ENCODE results near the gene SLC2A6.

SLC2A6 gene, protein sequence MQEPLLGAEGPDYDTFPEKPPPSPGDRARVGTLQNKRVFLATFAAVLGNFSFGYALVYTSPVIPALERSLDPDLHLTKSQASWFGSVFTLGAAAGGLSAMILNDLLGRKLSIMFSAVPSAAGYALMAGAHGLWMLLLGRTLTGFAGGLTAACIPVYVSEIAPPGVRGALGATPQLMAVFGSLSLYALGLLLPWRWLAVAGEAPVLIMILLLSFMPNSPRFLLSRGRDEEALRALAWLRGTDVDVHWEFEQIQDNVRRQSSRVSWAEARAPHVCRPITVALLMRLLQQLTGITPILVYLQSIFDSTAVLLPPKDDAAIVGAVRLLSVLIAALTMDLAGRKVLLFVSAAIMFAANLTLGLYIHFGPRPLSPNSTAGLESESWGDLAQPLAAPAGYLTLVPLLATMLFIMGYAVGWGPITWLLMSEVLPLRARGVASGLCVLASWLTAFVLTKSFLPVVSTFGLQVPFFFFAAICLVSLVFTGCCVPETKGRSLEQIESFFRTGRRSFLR

GRCh38 chr9:133478851-133479711 is at the start of gene SLC2A6:
Gene SLC2A6, minus strand, starts transcription at chr9:133479099. Its CDS starts 40 bp downstream, at chr9:133479059.
- DNase-seq: no peak

- no peak for DNase-seq
Observed at GRCh38 chr9:133528001-133528875, 49.3 kb upstream of the SLC2A6 start.

DNA sequence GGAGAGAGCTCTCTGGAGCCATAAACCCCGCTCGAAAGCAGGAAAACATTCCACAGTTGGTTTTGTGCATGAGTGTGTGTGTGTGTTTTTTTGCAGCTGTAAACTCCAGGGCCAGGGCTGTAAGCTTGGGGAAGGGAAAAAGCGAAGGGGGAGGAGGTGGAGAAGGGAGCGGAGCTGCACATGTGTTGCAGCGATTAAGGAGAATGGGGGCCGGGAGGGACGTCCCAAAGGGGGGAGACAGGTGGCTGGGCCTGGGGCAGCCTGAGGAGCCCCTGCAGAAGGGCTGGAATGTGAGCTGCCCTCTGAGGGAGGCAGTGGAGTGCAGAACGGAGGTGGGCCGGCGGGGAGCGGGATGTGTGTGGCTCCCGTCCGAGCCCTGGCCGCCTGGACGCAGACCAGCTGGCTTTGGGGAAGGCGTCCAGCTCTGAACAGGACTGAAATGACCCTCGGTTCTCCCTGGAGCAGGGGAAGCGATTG is 48.6 kb upstream of the SLC2A6 start:
- no peak for DNase-seq

DNA sequence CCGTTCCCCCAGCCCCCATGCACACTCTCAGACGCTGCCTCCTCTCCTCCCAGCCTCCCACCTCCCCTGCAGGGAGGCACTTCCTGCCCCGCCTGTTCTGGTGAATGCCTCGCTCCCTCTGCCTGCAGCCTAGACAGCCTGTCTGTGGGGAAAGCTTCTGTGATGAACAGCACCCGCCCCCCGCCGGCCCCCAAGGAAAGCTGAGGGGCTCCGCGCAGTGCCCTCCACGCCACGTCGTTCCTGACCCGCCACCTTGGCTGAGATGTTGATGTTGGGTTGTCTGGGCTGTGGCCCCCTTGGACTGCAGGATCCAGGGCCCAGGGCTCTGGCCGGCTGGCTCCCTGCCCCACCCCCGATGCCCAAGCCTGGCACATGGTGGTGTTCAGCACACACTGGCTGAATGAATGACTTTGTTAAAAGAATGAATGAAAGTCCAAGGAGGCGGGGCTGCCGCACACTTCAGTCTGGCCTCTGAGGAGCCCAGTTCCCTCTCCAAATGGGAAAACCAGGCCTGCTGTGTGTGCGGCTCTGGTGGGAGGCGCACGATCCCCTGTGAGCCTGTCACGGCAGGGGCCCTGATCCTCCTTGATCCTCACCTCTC is 47.9 kb upstream of the SLC2A6 start:
- DNase-seq: no peak

GRCh38 chr9:133525677-133526076 is 46.8 kb upstream of the SLC2A6 start:
- DNase-seq: no peak

DNA sequence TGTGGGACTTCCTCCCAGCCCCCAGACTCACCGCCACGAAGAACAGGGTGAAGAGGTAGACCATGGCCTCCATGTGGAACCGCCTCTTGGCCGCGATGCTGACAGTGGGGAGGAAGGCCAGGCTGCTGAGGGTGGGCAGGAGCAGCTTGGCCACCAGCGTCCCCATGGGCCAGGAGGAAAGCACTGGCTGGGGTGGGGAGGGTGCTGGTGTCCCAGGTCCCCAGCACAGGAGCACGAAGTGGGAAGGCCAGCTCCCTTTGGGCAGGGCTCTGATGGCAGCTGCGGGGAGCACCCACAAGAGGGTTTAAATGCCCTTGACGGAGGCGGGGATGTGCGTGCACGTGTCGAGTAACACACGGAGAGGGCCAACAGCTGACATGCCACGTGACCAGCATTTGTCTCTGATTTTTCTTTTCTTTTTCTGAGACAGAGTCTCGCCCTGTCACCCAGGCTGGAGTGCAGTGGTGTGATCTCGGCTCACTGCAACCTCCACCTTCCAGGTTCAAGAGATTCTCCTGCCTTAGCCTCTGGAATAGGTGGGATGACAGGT is 45.9 kb upstream of the SLC2A6 start, which contains the start of gene MYMK:
TSS of gene MYMK (minus strand) at position 281 of the 550 bp plus-strand sequence. CDS start at position 166, 115 bp downstream.
- DNase-seq: no peak

- no peak for DNase-seq
Observed at GRCh38 chr9:133524146-133524545, 45.2 kb upstream of the SLC2A6 start.

DNA sequence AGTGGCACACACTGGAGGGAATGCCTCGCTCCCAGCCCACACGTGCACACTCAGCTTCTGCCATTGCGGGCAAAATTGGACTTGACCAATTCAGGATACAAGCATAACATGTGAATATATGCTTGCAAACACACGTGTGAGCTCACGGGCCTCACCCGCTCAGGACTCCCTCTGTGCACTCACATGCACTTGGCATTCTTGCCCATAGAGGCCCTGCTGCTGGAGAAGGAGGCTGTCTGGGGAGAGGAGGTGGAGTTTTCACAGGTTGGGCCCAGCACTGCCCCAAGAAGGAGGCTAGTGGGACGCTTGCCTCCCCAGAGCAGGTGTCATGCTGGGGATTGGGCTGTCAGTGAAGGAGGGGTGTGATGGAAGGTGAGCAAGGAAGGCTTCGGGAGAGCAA is 44.2 kb upstream of the SLC2A6 start:
- no peak for DNase-seq

GRCh38 chr9:133522073-133522910 is 43.4 kb upstream of the SLC2A6 start:
- no peak for DNase-seq

DNA sequence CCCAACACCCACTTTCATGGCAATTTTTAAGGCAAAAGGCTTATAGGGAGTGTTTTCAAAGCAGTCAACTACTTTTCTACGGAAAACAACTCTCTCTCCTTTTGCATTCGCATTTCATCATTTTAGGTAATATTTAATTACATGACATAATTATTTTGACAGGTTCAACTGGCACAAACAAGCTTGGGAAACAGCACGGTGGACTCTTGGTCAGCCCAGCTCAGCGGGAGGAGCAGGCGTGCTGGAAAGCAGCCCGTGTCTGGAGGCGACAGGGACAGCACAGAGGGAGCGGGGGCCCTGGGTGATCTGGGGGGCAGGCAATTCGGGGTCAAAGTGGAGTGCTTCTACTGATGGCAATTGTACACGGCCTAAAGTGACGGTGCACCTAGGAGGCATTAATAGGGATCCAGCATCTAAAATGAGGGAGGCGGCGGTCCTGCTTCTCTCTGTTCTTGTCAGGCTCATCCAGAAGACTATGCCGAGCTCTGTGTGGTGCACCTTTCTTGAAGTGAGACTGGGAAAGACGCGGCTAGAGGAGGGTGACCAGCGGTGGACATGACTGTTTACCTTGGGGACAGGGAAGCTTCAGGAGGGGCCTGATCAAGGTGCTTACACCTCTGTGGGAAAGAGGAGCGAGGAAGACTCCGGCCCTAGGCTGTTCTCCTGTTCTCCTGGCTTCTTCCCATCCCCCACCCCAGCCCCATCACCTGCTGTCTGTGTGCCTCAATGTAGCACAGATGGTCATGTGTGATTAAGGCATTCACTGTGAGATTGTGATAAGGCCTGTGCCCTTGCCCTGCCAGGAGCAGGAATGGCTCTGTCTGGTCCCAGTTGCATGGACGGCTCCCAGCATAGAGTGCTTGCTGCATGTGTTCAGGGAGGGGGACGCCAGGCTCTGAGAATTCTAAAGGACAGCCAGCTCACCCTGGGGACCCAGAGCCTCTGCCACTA is 42.5 kb upstream of the SLC2A6 start:
- no peak for DNase-seq

GRCh38 chr9:133520121-133520835 is 41.4 kb upstream of the SLC2A6 start:
- DNase-seq: no peak

DNA sequence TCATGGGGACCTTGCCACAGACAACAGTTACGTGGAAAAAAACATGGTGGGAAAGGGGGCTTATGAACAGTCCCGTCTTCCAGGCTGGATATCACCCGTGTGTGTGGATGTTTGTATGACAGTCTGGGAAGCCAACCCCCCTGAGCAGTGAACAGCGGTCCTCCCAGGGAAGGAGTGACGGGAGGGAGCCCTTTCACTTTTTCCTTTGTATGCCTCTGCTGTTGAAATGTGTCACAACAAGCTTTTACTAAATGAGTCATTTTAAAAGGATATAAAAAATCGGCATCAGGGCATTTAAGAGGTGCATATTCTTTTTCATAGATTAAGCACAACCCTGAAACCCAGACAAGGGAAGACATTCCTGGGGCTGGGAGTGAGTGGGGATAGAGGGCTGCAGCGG is 40.8 kb upstream of the SLC2A6 start:
- no peak for DNase-seq

DNA sequence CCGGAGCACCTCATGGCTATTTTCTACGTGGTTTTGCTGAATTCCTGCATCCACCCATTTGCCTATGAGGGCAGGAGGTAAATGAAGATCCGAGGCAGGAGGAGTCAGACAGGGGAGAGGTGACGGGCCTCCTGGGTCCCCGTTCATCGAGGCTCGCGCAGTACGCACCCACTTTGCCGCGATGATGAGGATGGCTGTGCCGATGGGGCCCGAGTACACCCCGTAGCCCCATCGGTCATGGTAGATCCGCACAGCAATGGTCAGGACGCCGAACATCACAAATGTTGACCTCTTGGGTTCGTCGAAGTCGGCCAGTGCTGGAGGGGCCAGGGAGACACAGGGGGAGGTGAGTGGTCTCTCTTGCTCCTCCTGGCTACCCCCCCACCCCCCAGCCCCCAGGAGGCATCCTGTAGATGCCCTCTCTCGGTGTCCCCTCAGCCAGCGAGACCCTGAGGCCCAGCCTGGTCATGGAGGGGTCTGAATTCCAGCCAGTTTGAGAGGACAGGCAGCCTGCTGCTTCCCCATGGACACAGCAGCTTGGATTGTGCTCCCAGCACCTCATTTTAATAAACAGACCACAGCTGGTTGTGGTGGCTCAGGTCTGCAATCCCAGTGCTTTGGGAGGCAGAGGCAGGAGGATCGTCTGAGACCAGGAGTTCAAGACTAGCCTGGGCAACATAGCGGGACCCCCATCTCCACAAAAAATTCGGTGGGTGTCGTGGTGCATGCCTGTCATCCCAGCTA is 40.0 kb upstream of the SLC2A6 start:
- DNase-seq: no peak

DNA sequence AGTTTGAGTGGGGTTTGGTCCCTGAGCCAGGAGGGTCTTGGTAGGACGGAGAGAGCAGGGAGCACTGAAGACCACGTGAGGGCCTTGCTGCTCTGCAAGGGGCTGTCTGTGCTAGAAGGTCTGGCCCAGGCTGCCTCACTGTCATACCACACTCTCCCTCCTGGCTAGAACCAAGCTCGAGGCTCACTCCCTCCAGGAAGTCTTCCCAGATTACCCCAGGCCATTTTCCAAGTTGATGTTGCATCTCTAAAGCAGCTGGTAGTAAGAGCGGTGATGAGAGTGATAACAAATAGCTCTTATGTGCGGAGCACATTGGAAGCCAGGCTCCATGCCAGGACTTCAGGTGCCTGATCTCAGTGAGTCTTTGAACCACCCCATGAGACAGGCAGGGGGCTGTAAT is 39.3 kb upstream of the SLC2A6 start:
- no peak for DNase-seq

DNA sequence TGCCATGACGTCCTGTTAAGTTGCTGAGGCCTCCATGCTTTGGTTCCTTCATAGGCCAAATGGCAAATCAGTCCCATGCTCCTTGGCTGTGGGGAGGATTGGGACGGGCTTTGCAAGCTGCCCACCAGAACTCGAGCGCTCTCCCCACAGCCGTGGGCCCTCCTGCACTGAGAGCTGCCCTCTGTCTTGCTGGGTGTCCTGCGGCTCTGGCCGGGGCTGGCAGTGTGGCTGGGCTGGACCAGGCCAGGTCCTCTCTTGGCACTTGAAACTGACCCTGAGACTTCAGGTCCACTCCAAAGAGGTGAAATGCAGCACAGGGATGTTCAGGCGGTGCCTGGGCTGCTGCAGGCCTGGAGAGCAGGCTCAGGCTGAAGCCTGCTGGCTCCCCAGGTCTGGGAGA is 38.8 kb upstream of the SLC2A6 start:
- DNase-seq: no peak

GRCh38 chr9:133516961-133517350 is 38.1 kb upstream of the SLC2A6 start:
- DNase-seq: no peak

GRCh38 chr9:133516256-133516960 is 37.5 kb upstream of the SLC2A6 start:
- no peak for DNase-seq
